Measurements from ENCODE around the gene EEPD1.

DNA sequence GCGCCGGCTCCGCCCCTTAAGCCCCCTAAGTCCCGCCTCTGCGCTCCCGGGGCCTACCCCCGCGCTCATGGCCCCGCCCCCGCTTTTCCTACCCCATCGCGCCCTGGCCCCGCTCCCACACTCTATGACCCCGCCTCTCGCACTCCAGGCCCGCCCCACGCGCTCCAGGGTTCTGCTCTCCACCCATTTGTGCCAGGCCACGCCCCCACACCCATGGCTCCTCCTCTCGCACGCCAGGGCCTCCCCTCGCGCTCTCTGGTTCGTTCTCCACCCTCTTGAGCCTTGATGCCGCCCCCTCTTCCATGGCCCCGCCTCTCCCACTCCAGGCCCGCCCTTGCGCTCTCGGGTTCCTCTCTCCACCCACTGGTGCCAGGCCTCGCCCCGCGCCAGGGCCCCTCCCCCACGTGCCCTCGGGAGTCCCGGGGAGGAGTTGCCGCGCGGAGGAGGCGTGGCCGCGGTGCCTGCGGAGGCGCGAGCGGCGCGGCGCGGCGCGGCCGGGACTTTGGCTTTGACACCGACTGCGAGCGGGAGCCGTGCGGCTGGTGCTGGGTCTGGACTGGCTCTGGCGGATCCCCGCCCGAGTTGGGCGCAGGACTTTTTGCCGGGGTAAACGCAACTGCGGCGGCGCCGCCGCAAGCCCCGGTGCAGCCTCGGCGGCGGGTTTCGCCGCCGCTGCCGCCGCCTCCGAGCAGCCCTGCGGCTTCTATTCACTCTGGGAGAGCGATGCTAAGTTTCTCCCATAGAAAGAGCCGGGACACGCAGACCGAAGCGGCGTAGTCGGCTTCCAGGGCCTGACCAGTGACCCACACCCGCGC lies at the start of gene EEPD1:
- TF ChIP-seq, protein P1, sequence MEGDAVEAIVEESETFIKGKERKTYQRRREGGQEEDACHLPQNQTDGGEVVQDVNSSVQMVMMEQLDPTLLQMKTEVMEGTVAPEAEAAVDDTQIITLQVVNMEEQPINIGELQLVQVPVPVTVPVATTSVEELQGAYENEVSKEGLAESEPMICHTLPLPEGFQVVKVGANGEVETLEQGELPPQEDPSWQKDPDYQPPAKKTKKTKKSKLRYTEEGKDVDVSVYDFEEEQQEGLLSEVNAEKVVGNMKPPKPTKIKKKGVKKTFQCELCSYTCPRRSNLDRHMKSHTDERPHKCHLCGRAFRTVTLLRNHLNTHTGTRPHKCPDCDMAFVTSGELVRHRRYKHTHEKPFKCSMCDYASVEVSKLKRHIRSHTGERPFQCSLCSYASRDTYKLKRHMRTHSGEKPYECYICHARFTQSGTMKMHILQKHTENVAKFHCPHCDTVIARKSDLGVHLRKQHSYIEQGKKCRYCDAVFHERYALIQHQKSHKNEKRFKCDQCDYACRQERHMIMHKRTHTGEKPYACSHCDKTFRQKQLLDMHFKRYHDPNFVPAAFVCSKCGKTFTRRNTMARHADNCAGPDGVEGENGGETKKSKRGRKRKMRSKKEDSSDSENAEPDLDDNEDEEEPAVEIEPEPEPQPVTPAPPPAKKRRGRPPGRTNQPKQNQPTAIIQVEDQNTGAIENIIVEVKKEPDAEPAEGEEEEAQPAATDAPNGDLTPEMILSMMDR (IDR thresholded peaks at IDR 0.05): peak in 1 of 4 experiments; percentile 3
- peak; percentile 96 for TF ChIP-seq POLR2A (IDR thresholded peaks at IDR 0.05)
